SK-N-SH (cell line): ENCODE data around the gene SLC11A1. TPM values are rescaled to one million over a fixed set of nuclear protein-coding genes. Genes with fewer than 3 reads are reported as not detected.

ENCODE experiments used
- CTCF ChIA-PET: fragments of 300-600, 350-600 bp; formaldehyde crosslinking; extraction: SDS; loops from one replicate; lab custom pipeline; 2021; lab: Yijun Ruan, JAX
- POLR2A ChIA-PET: fragments of 350-600 bp; sonication (Branson Sonifier 250); formaldehyde crosslinking; extraction: SDS; loops from one replicate; lab custom pipeline; 2020; ENCODE audit warnings: antibody characterized with exemption, inconsistent platforms; lab: Yijun Ruan, JAX
- DNase-seq: peaks from one replicate; pipeline ENCODE4 v3.0.0; 2012
- H2AFZ ChIP-seq: fragments of 200-600 bp; sonication (generic); 2 replicates; pipeline ENCODE4 v1.8.1; 2016; ENCODE audit warnings: antibody characterized with exemption, mild to moderate bottlenecking, low read depth
- H3F3A ChIP-seq: fragments of 200-600 bp; sonication (generic); replicated peaks from 2 replicates; pipeline ENCODE3; 2016; ENCODE audit warnings: antibody characterized with exemption, mild to moderate bottlenecking; ENCODE audit not compliant: insufficient read depth
- H3K27ac ChIP-seq, 2 experiments: fragments of 200-500 bp in 1 of 2; fragments of 200-600 bp in 1 of 2; sonication (Bioruptor generic) in 1 of 2; sonication (generic), shearing (Covaris generic) in 1 of 2; 2 replicates each; pipeline versions ENCODE4 v1.5.1 to v1.6.1; 2014 to 2016; ENCODE audit warnings: low read depth in 2 of 2, inconsistent platforms in 1 of 2, low read length in 1 of 2, mild to moderate bottlenecking in 1 of 2, mixed read lengths in 1 of 2
- H3K27me3 ChIP-seq: fragments of 200-600 bp; sonication (generic), shearing (Covaris generic); 2 replicates; pipeline ENCODE4 v1.6.1; 2016; ENCODE audit warnings: mixed run types; ENCODE audit not compliant: insufficient read depth
- H3K36me3 ChIP-seq, 2 experiments: fragments of 200-500 bp in 1 of 2; fragments of 200-600 bp in 1 of 2; sonication (Bioruptor generic) in 1 of 2; sonication (generic) in 1 of 2; replicated peaks in 1 of 2; 2 replicates each; pipeline versions ENCODE3 to v1.5.1; 2014 to 2016; ENCODE audit warnings: low read length in 1 of 2, mild to moderate bottlenecking in 1 of 2; ENCODE audit not compliant: insufficient read depth in 2 of 2, control insufficient read depth in 1 of 2
- H3K4me1 ChIP-seq, 2 experiments: fragments of 200-500 bp in 1 of 2; fragments of 200-600 bp in 1 of 2; sonication (Bioruptor generic) in 1 of 2; sonication (generic), shearing (Covaris generic) in 1 of 2; 2 replicates each; pipeline versions ENCODE4 v1.5.1 to v1.6.1; 2014 to 2016; ENCODE audit warnings: low read depth in 1 of 2, low read length in 1 of 2, mixed run types in 1 of 2; ENCODE audit not compliant: insufficient read depth in 2 of 2, control insufficient read depth in 1 of 2
- H3K4me2 ChIP-seq: fragments of 200-600 bp; sonication (generic), shearing (Covaris generic); 2 replicates; pipeline ENCODE4 v1.6.1; 2017; ENCODE audit warnings: mixed run types
- H3K4me3 ChIP-seq, 2 experiments: fragments of 200-500 bp in 1 of 2; fragments of 200-600 bp in 1 of 2; sonication (Bioruptor generic) in 1 of 2; sonication (generic), shearing (Covaris generic) in 1 of 2; 2 replicates each; pipeline versions ENCODE4 v1.5.1 to v1.8.1; 2014 to 2016; ENCODE audit warnings: low read depth in 2 of 2, inconsistent platforms in 1 of 2, low read length in 1 of 2, mild to moderate bottlenecking in 1 of 2, mixed read lengths in 1 of 2, moderate library complexity in 1 of 2
- H3K79me2 ChIP-seq: fragments of 200-600 bp; sonication (generic); 2 replicates; pipeline ENCODE4 v1.8.1; 2017; ENCODE audit warnings: mild to moderate bottlenecking; ENCODE audit not compliant: insufficient read depth
- H3K9ac ChIP-seq: fragments of 200-600 bp; sonication (generic); 2 replicates; pipeline ENCODE4 v1.6.1; 2017; ENCODE audit warnings: mixed run types
- H3K9me2 ChIP-seq: fragments of 200-600 bp; sonication (generic); 2 replicates; pipeline ENCODE4 v1.6.1; 2017; ENCODE audit warnings: mixed run types
- H3K9me3 ChIP-seq: fragments of 200-600 bp; sonication (generic); 2 replicates; pipeline ENCODE4 v1.6.1; 2017; ENCODE audit warnings: mixed run types, mild to moderate bottlenecking, moderate library complexity
- H4K20me1 ChIP-seq: fragments of 200-600 bp; sonication (generic); 2 replicates; pipeline ENCODE4 v1.6.1; 2017; ENCODE audit warnings: mild to moderate bottlenecking, mixed run types; ENCODE audit not compliant: insufficient read depth
- CHD2 ChIP-seq: fragments of 150-350 bp; IDR thresholded peaks from 2 replicates; pipeline ENCODE4 v1.6.1; 2018; ENCODE audit warnings: low read length; ENCODE audit not compliant: partially characterized antibody
- ELF1 ChIP-seq: IDR thresholded peaks from 2 replicates; pipeline ENCODE4 v1.4.0; 2012
- FOSL2 ChIP-seq: IDR thresholded peaks from 2 replicates; pipeline ENCODE4 v1.4.0; 2012; ENCODE audit warnings: low read depth, mild to moderate bottlenecking, moderate library complexity, borderline replicate concordance
- FOXJ3 ChIP-seq: sonication (generic); formaldehyde crosslinking; IDR thresholded peaks from 2 replicates; pipeline ENCODE4 v1.5.1; 2020; ENCODE audit warnings: mild to moderate bottlenecking, missing genetic modification reagents
- FOXM1 ChIP-seq: IDR thresholded peaks from 2 replicates; pipeline ENCODE4 v1.4.0; 2012; ENCODE audit warnings: low read depth, mild to moderate bottlenecking
- GABPA ChIP-seq: IDR thresholded peaks from 2 replicates; pipeline ENCODE4 v1.4.0; 2012; ENCODE audit warnings: low read depth, mild to moderate bottlenecking
- GATA2 ChIP-seq: sonication (generic); formaldehyde crosslinking; IDR thresholded peaks from 2 replicates; pipeline ENCODE4 v1.5.0; 2020; ENCODE audit warnings: mild to moderate bottlenecking, missing genetic modification reagents
- JUND ChIP-seq: IDR thresholded peaks from 2 replicates; pipeline ENCODE4 v1.4.0; 2012
- MEF2A ChIP-seq: IDR thresholded peaks from 2 replicates; pipeline ENCODE4 v1.4.0; 2012; ENCODE audit warnings: low read depth, borderline replicate concordance
- MXI1 ChIP-seq: IDR thresholded peaks from 2 replicates; pipeline ENCODE4 v1.6.1; 2012; ENCODE audit warnings: mild to moderate bottlenecking, low read depth, low read length, improper control_type of control experiment
- NFIC ChIP-seq: IDR thresholded peaks from 2 replicates; pipeline ENCODE4 v1.4.0; 2012; ENCODE audit warnings: borderline replicate concordance
- NRF1 ChIP-seq: IDR thresholded peaks from 2 replicates; pipeline ENCODE4 v1.6.1; 2012; ENCODE audit warnings: low read depth, mild to moderate bottlenecking, low read length
- RXRA ChIP-seq: IDR thresholded peaks from 2 replicates; pipeline ENCODE4 v1.4.0; 2012; ENCODE audit warnings: low read depth, mild to moderate bottlenecking, borderline replicate concordance
- SIN3A ChIP-seq: IDR thresholded peaks from 2 replicates; pipeline ENCODE4 v1.6.1; 2012; ENCODE audit warnings: low read depth, mild to moderate bottlenecking, low read length, moderate library complexity, borderline replicate concordance
- SMC3 ChIP-seq: IDR thresholded peaks from 2 replicates; pipeline ENCODE4 v1.6.1; 2012; ENCODE audit warnings: low read depth, low read length, improper control_type of control experiment
- TAF1 ChIP-seq: IDR thresholded peaks from 2 replicates; pipeline ENCODE4 v1.6.1; 2012; ENCODE audit warnings: low read depth, mild to moderate bottlenecking, low read length, moderate library complexity, borderline replicate concordance
- TCF12 ChIP-seq: IDR thresholded peaks from 2 replicates; pipeline ENCODE4 v1.4.0; 2012
- USF1 ChIP-seq: IDR thresholded peaks from 2 replicates; pipeline ENCODE4 v1.4.0; 2012; ENCODE audit warnings: low read depth, borderline replicate concordance
- WGBS: methylation state at CpG from one replicate; pipeline ENCODE4 v1.1.6; 2017; ENCODE audit warnings: low lambda C conversion rate; 5-methylcytosine and 5-hydroxymethylcytosine counted together
- polyA plus RNA-seq, 3 experiments: library from polyadenylated mRNA; depleted of rRNA; stranded (reverse); fragments of >200 nt; gene quantifications; 2 replicates each; pipeline ENCODE4 v1.2.3, GENCODE V29; 2012
- TF ChIP-seq, protein P1 (sequence below): IDR thresholded peaks from 2 replicates; pipeline ENCODE4 v1.4.0; 2012; ENCODE audit warnings: low read depth, borderline replicate concordance
- TF ChIP-seq, protein P2 (sequence below): fragments of 150-350 bp; IDR thresholded peaks from 2 replicates; pipeline ENCODE4 v1.6.1; 2016; ENCODE audit warnings: mild to moderate bottlenecking, low read depth, low read length

Gene SLC11A1
- polyA plus RNA-seq, 1 of the 3 experiments (the other 2 are of a cell fraction): 0.26 TPM

- H2AFZ ChIP-seq: no peak overlapping the region
- no peaks in the 10 kb centered on the region for H3K79me2 ChIP-seq
- ChIA-PET POLR2A (no interaction called here), CTCF (no interaction called here)
- no peaks in the 10 kb centered on the region for H3K4me1 ChIP-seq
- no peaks in the 10 kb centered on the region for H3K9me3 ChIP-seq
- no peak for DNase-seq
- H3K27ac ChIP-seq: no peak overlapping the region
- H3K36me3 ChIP-seq: no peaks in the 10 kb centered on the region
- H4K20me1 ChIP-seq: no peaks in the 10 kb centered on the region
- no peak for TF ChIP-seq JUND
- TF ChIP-seq GATA2 (CRISPR knock-in tag): no peak
- no peak for TF ChIP-seq USF1
- TF ChIP-seq ELF1: no peak
- TF ChIP-seq, protein P1, sequence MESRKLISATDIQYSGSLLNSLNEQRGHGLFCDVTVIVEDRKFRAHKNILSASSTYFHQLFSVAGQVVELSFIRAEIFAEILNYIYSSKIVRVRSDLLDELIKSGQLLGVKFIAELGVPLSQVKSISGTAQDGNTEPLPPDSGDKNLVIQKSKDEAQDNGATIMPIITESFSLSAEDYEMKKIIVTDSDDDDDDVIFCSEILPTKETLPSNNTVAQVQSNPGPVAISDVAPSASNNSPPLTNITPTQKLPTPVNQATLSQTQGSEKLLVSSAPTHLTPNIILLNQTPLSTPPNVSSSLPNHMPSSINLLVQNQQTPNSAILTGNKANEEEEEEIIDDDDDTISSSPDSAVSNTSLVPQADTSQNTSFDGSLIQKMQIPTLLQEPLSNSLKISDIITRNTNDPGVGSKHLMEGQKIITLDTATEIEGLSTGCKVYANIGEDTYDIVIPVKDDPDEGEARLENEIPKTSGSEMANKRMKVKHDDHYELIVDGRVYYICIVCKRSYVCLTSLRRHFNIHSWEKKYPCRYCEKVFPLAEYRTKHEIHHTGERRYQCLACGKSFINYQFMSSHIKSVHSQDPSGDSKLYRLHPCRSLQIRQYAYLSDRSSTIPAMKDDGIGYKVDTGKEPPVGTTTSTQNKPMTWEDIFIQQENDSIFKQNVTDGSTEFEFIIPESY: no peak
- H3K9me2 ChIP-seq: no peaks in the 10 kb centered on the region
- 72% methylated on average over 5 of the region's 5 CpGs for WGBS
- H3K4me2 ChIP-seq: no peak overlapping the region
- no peak overlapping the region for H3K9ac ChIP-seq
- H3F3A ChIP-seq: no peaks in the 10 kb centered on the region
- H3K4me3 ChIP-seq: no peak overlapping the region
- no peaks in the 10 kb centered on the region; the same call in 1 of the 2 replicates for H3K27me3 ChIP-seq
Observed at GRCh38 chr2:218436992-218437391, 54.9 kb downstream of the SLC11A1 start.

- POLR2A ChIA-PET: no interaction called here
- no peaks in the 10 kb centered on the region for H3K9me3 ChIP-seq
- no peaks in the 10 kb centered on the region for H3K79me2 ChIP-seq
- no peak overlapping the region for H3K27ac ChIP-seq
- H3K36me3 ChIP-seq: no peaks in the 10 kb centered on the region
- no peak overlapping the region for H3K4me2 ChIP-seq
- H4K20me1 ChIP-seq: no peaks in the 10 kb centered on the region
- H3F3A ChIP-seq: no peaks in the 10 kb centered on the region
- no peak overlapping the region for H3K4me3 ChIP-seq
- H3K27me3 ChIP-seq: no peaks in the 10 kb centered on the region; the same call in 1 of the 2 replicates
- 55% methylated on average over 1 of the region's 1 CpG for whole genome bisulfite sequencing
- CTCF ChIA-PET: interaction anchor here (1.3 kb wide), 1 partner anchor 42 kb away, joined by 4 read pairs; no protein-coding TSS in a partner anchor
- no peak overlapping the region for H3K9ac ChIP-seq
- no peak for TF ChIP-seq MXI1
- TF ChIP-seq, all 33 proteins: peak for 0
- DNase-seq: no peak
- Histone ChIP-seq H3K4me1 (no peaks in the 10 kb centered on the region), H3K9me2 (no peaks in the 10 kb centered on the region), H2AFZ (no peak overlapping the region)
Observed at GRCh38 chr2:218437969-218438368, 55.9 kb downstream of the SLC11A1 start.

- H2AFZ ChIP-seq: no peak overlapping the region
- ChIA-PET POLR2A (no interaction called here), CTCF (interaction anchor here (1.3 kb wide), 1 partner anchor 43 kb away, joined by 4 read pairs; no protein-coding TSS in a partner anchor)
- H3K4me1 ChIP-seq: no peaks in the 10 kb centered on the region
- H3K4me3 ChIP-seq: no peak overlapping the region
- DNase-seq: no peak
- TF ChIP-seq MEF2A: no peak
- no peak for TF ChIP-seq FOXM1
- no peak for TF ChIP-seq CHD2
- no peak for TF ChIP-seq RXRA
- no peak for TF ChIP-seq FOSL2
- TF ChIP-seq, protein P2, sequence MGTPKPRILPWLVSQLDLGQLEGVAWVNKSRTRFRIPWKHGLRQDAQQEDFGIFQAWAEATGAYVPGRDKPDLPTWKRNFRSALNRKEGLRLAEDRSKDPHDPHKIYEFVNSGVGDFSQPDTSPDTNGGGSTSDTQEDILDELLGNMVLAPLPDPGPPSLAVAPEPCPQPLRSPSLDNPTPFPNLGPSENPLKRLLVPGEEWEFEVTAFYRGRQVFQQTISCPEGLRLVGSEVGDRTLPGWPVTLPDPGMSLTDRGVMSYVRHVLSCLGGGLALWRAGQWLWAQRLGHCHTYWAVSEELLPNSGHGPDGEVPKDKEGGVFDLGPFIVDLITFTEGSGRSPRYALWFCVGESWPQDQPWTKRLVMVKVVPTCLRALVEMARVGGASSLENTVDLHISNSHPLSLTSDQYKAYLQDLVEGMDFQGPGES: no peak
- no peak for TF ChIP-seq NRF1
- no peak for TF ChIP-seq TAF1
- no peak for TF ChIP-seq TCF12
- no peak for TF ChIP-seq SMC3
- no peak for TF ChIP-seq GABPA
- TF ChIP-seq NFIC: no peak
- TF ChIP-seq FOXJ3 (CRISPR knock-in tag): no peak
- TF ChIP-seq USF1: no peak
- TF ChIP-seq SIN3A: no peak
- H3K4me2 ChIP-seq: no peak overlapping the region
- no peak overlapping the region for H3K9ac ChIP-seq
- H3K9me3 ChIP-seq: no peaks in the 10 kb centered on the region
- no peaks in the 10 kb centered on the region for H3K79me2 ChIP-seq
- no peak overlapping the region for H3K27ac ChIP-seq
- WGBS: 80% methylated on average over 4 of the region's 4 CpGs
- H3K27me3 ChIP-seq: no peaks in the 10 kb centered on the region
- no peaks in the 10 kb centered on the region for H3K36me3 ChIP-seq
- no peaks in the 10 kb centered on the region for H4K20me1 ChIP-seq
- H3K9me2 ChIP-seq: no peaks in the 10 kb centered on the region
- H3F3A ChIP-seq: no peaks in the 10 kb centered on the region
Observed at GRCh38 chr2:218438596-218438995, 56.5 kb downstream of the SLC11A1 start.
